ENCODE results near the gene STIM1.

The STIM1 gene

GRCh38 chr11:3916962-3917361 is 61.5 kb downstream of the STIM1 start:
- DNase-seq (ENCODE audit: low read depth), result no peak

GRCh38 chr11:3920148-3920852 is 64.8 kb downstream of the STIM1 start:
- peak; percentile 48 for DNase-seq (ENCODE audit: low read depth)

GRCh38 chr11:3922056-3922455 is 66.6 kb downstream of the STIM1 start:
- no peak for DNase-seq (ENCODE audit: low read depth)

GRCh38 chr11:3925513-3925912 is 70.0 kb downstream of the STIM1 start:
- DNase-seq (ENCODE audit: low read depth), result no peak

- no peak for DNase-seq (ENCODE audit: low read depth)
Measured at GRCh38 chr11:3926458-3927095, 71.1 kb downstream of the STIM1 start.

- DNase-seq (ENCODE audit: low read depth), result no peak
Measured at GRCh38 chr11:3927129-3927796, 71.8 kb downstream of the STIM1 start.

GRCh38 chr11:3929232-3929631 is 73.8 kb downstream of the STIM1 start:
- no peak for DNase-seq (ENCODE audit: low read depth)

- no peak for DNase-seq (ENCODE audit: low read depth)
Measured at GRCh38 chr11:3929649-3930048, 74.2 kb downstream of the STIM1 start.

GRCh38 chr11:3932698-3933097 is 77.2 kb downstream of the STIM1 start:
- no peak for DNase-seq (ENCODE audit: low read depth)

- DNase-seq (ENCODE audit: low read depth), result no peak
Measured at GRCh38 chr11:3933165-3933628, 77.7 kb downstream of the STIM1 start.

GRCh38 chr11:3934658-3935057 is 79.2 kb downstream of the STIM1 start:
- no peak for DNase-seq (ENCODE audit: low read depth)

- DNase-seq (ENCODE audit: low read depth), result no peak
Measured at GRCh38 chr11:3936517-3936916, 81.1 kb downstream of the STIM1 start.

GRCh38 chr11:3939211-3939610 is 83.7 kb downstream of the STIM1 start:
- no peak for DNase-seq (ENCODE audit: low read depth)

- no peak for DNase-seq (ENCODE audit: low read depth)
Measured at GRCh38 chr11:3939651-3940190, 84.3 kb downstream of the STIM1 start.

- no peak for DNase-seq (ENCODE audit: low read depth)
Measured at GRCh38 chr11:3942160-3942955, 86.9 kb downstream of the STIM1 start.

GRCh38 chr11:3942956-3943497 is 87.6 kb downstream of the STIM1 start:
- no peak for DNase-seq (ENCODE audit: low read depth)

GRCh38 chr11:3944198-3944597 is 88.7 kb downstream of the STIM1 start:
- DNase-seq (ENCODE audit: low read depth), result no peak

GRCh38 chr11:3946455-3947017 is 91.1 kb downstream of the STIM1 start:
- no peak for DNase-seq (ENCODE audit: low read depth)

- DNase-seq (ENCODE audit: low read depth), result no peak
Measured at GRCh38 chr11:3947061-3947460, 91.6 kb downstream of the STIM1 start.

GRCh38 chr11:3949125-3949524 is 93.7 kb downstream of the STIM1 start:
- DNase-seq (ENCODE audit: low read depth), result no peak

GRCh38 chr11:3950996-3951660 is 95.7 kb downstream of the STIM1 start:
- DNase-seq (ENCODE audit: low read depth), result no peak
